ENCODE results near the gene AFMID.

AFMID gene

GRCh38 chr17:78214016-78214705 is 27.0 kb downstream of the AFMID start, which contains the start of gene BIRC5 (continued):
- TF ChIP-seq ZNF121 (tag by site-specific recombination; IDR thresholded peaks at IDR 0.05) (no peak), ZBTB8A (tag by site-specific recombination; IDR thresholded peaks at IDR 0.05) (peak; percentile 59; the same call in 1 of the 2 replicates), ZNF175 (tag by site-specific recombination; IDR thresholded peaks at IDR 0.05) (no peak), ZSCAN23 (tag by site-specific recombination; IDR thresholded peaks at IDR 0.05) (peak; percentile 68; the same call in 1 of the 2 replicates), ZBTB17 (tag by site-specific recombination; IDR thresholded peaks at IDR 0.05) (0 out of 2 replicates have a peak, but pooled peaks have one; percentile 51), ZNF335 (tag by site-specific recombination; conservative IDR thresholded peaks at IDR 0.05) (peak; percentile 95), KLF10 (tag by site-specific recombination; IDR thresholded peaks at IDR 0.05) (peak; percentile 95), FEZF1 (tag by site-specific recombination; IDR thresholded peaks at IDR 0.05) (0 out of 2 replicates have a peak, but pooled peaks have one; percentile 15), GLI4 (tag by site-specific recombination; IDR thresholded peaks at IDR 0.05) (no peak), ZNF692 (tag by site-specific recombination; IDR thresholded peaks at IDR 0.05) (peak; percentile 72; the same call in 1 of the 2 replicates), ZNF837 (tag by site-specific recombination; IDR thresholded peaks at IDR 0.05) (no peak), ZBTB11 (tag by site-specific recombination; conservative IDR thresholded peaks at IDR 0.05; ENCODE audit: low read depth) (no peak; the same call in 1 of the 2 replicates), GLIS2 (tag by site-specific recombination; IDR thresholded peaks at IDR 0.05) (peak; percentile 97), ZSCAN30 (tag by site-specific recombination; IDR thresholded peaks at IDR 0.05) (0 out of 2 replicates have a peak, but pooled peaks have one; percentile 81)
- TF ChIP-seq, protein P1, sequence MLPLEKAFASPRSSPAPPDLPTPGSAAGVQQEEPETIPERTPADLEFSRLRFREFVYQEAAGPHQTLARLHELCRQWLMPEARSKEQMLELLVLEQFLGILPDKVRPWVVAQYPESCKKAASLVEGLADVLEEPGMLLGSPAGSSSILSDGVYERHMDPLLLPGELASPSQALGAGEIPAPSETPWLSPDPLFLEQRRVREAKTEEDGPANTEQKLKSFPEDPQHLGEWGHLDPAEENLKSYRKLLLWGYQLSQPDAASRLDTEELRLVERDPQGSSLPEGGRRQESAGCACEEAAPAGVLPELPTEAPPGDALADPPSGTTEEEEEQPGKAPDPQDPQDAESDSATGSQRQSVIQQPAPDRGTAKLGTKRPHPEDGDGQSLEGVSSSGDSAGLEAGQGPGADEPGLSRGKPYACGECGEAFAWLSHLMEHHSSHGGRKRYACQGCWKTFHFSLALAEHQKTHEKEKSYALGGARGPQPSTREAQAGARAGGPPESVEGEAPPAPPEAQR (tag by site-specific recombination; IDR thresholded peaks at IDR 0.05) = no peak
- TF ChIP-seq, protein P2, sequence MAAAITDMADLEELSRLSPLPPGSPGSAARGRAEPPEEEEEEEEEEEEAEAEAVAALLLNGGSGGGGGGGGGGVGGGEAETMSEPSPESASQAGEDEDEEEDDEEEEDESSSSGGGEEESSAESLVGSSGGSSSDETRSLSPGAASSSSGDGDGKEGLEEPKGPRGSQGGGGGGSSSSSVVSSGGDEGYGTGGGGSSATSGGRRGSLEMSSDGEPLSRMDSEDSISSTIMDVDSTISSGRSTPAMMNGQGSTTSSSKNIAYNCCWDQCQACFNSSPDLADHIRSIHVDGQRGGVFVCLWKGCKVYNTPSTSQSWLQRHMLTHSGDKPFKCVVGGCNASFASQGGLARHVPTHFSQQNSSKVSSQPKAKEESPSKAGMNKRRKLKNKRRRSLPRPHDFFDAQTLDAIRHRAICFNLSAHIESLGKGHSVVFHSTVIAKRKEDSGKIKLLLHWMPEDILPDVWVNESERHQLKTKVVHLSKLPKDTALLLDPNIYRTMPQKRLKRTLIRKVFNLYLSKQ (tag by site-specific recombination; IDR thresholded peaks at IDR 0.05; ENCODE audit: borderline replicate concordance) = no peak
- TF ChIP-seq, protein P3, sequence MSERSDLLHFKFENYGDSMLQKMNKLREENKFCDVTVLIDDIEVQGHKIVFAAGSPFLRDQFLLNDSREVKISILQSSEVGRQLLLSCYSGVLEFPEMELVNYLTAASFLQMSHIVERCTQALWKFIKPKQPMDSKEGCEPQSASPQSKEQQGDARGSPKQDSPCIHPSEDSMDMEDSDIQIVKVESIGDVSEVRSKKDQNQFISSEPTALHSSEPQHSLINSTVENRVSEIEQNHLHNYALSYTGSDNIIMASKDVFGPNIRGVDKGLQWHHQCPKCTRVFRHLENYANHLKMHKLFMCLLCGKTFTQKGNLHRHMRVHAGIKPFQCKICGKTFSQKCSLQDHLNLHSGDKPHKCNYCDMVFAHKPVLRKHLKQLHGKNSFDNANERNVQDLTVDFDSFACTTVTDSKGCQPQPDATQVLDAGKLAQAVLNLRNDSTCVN (tag by site-specific recombination; optimal IDR thresholded peaks at IDR 0.05) = peak; percentile 69
- TF ChIP-seq, protein P4, sequence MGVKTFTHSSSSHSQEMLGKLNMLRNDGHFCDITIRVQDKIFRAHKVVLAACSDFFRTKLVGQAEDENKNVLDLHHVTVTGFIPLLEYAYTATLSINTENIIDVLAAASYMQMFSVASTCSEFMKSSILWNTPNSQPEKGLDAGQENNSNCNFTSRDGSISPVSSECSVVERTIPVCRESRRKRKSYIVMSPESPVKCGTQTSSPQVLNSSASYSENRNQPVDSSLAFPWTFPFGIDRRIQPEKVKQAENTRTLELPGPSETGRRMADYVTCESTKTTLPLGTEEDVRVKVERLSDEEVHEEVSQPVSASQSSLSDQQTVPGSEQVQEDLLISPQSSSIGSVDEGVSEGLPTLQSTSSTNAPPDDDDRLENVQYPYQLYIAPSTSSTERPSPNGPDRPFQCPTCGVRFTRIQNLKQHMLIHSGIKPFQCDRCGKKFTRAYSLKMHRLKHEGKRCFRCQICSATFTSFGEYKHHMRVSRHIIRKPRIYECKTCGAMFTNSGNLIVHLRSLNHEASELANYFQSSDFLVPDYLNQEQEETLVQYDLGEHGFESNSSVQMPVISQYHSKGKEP (tag by site-specific recombination; IDR thresholded peaks at IDR 0.05) = peak; percentile 34; the same call in 1 of the 2 replicates
- TF ChIP-seq, protein P5, sequence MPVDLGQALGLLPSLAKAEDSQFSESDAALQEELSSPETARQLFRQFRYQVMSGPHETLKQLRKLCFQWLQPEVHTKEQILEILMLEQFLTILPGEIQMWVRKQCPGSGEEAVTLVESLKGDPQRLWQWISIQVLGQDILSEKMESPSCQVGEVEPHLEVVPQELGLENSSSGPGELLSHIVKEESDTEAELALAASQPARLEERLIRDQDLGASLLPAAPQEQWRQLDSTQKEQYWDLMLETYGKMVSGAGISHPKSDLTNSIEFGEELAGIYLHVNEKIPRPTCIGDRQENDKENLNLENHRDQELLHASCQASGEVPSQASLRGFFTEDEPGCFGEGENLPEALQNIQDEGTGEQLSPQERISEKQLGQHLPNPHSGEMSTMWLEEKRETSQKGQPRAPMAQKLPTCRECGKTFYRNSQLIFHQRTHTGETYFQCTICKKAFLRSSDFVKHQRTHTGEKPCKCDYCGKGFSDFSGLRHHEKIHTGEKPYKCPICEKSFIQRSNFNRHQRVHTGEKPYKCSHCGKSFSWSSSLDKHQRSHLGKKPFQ (tag by site-specific recombination; IDR thresholded peaks at IDR 0.05) = 0 out of 2 replicates have a peak, but pooled peaks have one; percentile 32
- TF ChIP-seq, protein P6, sequence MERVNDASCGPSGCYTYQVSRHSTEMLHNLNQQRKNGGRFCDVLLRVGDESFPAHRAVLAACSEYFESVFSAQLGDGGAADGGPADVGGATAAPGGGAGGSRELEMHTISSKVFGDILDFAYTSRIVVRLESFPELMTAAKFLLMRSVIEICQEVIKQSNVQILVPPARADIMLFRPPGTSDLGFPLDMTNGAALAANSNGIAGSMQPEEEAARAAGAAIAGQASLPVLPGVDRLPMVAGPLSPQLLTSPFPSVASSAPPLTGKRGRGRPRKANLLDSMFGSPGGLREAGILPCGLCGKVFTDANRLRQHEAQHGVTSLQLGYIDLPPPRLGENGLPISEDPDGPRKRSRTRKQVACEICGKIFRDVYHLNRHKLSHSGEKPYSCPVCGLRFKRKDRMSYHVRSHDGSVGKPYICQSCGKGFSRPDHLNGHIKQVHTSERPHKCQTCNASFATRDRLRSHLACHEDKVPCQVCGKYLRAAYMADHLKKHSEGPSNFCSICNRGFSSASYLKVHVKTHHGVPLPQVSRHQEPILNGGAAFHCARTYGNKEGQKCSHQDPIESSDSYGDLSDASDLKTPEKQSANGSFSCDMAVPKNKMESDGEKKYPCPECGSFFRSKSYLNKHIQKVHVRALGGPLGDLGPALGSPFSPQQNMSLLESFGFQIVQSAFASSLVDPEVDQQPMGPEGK (tag by site-specific recombination; IDR thresholded peaks at IDR 0.05) = peak; percentile 81
- TF ChIP-seq, protein P7, sequence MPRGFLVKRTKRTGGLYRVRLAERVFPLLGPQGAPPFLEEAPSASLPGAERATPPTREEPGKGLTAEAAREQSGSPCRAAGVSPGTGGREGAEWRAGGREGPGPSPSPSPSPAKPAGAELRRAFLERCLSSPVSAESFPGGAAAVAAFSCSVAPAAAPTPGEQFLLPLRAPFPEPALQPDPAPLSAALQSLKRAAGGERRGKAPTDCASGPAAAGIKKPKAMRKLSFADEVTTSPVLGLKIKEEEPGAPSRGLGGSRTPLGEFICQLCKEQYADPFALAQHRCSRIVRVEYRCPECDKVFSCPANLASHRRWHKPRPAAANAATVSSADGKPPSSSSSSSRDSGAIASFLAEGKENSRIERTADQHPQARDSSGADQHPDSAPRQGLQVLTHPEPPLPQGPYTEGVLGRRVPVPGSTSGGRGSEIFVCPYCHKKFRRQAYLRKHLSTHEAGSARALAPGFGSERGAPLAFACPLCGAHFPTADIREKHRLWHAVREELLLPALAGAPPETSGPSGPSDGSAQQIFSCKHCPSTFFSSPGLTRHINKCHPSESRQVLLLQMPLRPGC (tag by site-specific recombination; IDR thresholded peaks at IDR 0.05) = peak; percentile 80
